Right lobe of liver (tissue), 4 donors: ENCODE data around the gene SMOC1.

ENCODE experiments used
- POLR2A ChIP-seq: fragments of 450-650 bp; IDR thresholded peaks from one replicate; pipeline ENCODE4 v1.6.1; 2017; ENCODE audit warnings: antibody characterized with exemption, mild to moderate bottlenecking
- TF ChIP-seq, protein P1 (sequence below), 4 donors: fragments of 200-600 bp in 3 of 4; fragments of 450-650 bp in 1 of 4; IDR thresholded peaks; one replicate each; pipeline versions ENCODE4 v1.5.1 to v1.8.0; 2016 to 2022; ENCODE audit warnings: antibody characterized with exemption in 4 of 4, mild to moderate bottlenecking in 2 of 4
- donor health status: DM: no; HTN: no; CAD: no.
- donor health status: DM: no; HTN: no; CAD: no.
- donor health status: DM: no; HTN: yes; CAD: no.

DNA sequence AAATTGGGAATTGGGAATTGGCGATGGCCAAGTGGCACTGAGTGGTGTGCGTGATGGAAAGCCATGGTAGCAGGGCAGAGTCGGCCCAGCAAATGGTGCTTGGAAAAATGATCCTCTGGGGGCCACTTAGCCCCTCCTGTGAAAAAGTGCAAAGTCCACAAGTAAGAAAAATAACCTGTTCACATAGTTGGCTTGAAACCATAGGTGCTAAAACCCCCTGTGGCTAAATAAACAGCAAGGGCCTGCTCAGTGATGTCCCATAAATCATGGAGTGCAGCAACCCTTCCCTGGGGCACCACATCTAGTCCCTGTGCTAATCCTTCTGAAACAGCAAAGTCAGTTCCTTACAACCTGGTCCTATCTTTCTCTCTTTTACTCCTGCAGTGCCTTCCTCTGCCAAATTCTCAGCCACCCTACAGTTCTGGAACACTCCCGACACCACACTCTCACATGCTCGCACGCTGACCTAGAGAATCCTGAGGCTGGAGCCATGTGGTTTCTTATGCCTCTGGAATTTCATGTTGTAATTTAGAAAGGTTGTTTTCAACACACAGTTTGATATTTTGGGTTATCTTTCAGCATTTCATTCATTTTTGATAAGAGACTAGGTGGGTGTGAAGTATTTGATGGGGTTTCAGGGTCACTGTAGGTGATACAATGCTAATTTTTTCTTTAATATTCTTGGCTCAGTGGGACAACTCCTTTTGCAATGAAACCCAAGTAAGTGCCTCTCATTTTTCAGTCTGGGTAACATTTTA is 123.6 kb downstream of the SMOC1 start:
- TF ChIP-seq POLR2A, result no peak
- TF ChIP-seq, protein P1, sequence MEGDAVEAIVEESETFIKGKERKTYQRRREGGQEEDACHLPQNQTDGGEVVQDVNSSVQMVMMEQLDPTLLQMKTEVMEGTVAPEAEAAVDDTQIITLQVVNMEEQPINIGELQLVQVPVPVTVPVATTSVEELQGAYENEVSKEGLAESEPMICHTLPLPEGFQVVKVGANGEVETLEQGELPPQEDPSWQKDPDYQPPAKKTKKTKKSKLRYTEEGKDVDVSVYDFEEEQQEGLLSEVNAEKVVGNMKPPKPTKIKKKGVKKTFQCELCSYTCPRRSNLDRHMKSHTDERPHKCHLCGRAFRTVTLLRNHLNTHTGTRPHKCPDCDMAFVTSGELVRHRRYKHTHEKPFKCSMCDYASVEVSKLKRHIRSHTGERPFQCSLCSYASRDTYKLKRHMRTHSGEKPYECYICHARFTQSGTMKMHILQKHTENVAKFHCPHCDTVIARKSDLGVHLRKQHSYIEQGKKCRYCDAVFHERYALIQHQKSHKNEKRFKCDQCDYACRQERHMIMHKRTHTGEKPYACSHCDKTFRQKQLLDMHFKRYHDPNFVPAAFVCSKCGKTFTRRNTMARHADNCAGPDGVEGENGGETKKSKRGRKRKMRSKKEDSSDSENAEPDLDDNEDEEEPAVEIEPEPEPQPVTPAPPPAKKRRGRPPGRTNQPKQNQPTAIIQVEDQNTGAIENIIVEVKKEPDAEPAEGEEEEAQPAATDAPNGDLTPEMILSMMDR (IDR thresholded peaks at IDR 0.05), result no peak
